T-helper 17 cell (primary cell): Measurements from ENCODE around the gene HS3ST6. TPM values are rescaled to one million over a fixed set of nuclear protein-coding genes. Genes with fewer than 3 reads are reported as not detected.
A peak's percentile ranks its signal among the peaks of the same experiment; 100 is the strongest.
"Not testable (repeated sequence)": the region's sequence is repeated elsewhere in the genome, so short reads cannot be mapped to it uniquely, and the experiment has no call there.

Source experiments
- ATAC-seq: fragments of 150-1000 bp; cut with Tn5 transposase; 2 replicates; pipeline ENCODE4 v1.10.0; 2021; ENCODE audit warnings: mild to moderate bottlenecking, moderate library complexity
- DNase-seq, 3 donors: peaks; one replicate each; pipeline versions ENCODE4 v3.0.0 to v3.0.0-alpha.2; 2020 to 2021
- H3K9me3 ChIP-seq: one replicate; pipeline ENCODE4 v1.7.0; 2013; ENCODE audit warnings: low read length, mild to moderate bottlenecking; ENCODE audit not compliant: control insufficient read depth, poor library complexity, severe bottlenecking
- H3K27ac Mint-ChIP-seq: one replicate; pipeline ENCODE4 v1.8.0; 2022; ENCODE audit warnings: mild to moderate bottlenecking, moderate library complexity, mixed read lengths
- H3K27me3 Mint-ChIP-seq: one replicate; pipeline ENCODE4 v1.8.0; 2022; ENCODE audit warnings: mixed read lengths
- H3K36me3 Mint-ChIP-seq: one replicate; pipeline ENCODE4 v1.8.0; 2022; ENCODE audit warnings: low read depth, mixed read lengths
- H3K4me1 Mint-ChIP-seq: one replicate; pipeline ENCODE4 v1.8.0; 2022; ENCODE audit warnings: mild to moderate bottlenecking, mixed read lengths
- H3K4me3 Mint-ChIP-seq: one replicate; pipeline ENCODE4 v1.8.0; 2022; ENCODE audit warnings: mild to moderate bottlenecking, moderate library complexity, mixed read lengths
- total RNA-seq, 4 donors: library from RNA in 2 of 4; stranded (reverse) in 2 of 4; gene quantifications; one replicate each; pipeline ENCODE4 v1.2.3 and lab custom pipeline; 2022 to 2026

HS3ST6 gene
- total RNA-seq, 2 donors from 2014 or later: not detected

GRCh38 chr16:1881172-1881571 lies 37.0 kb downstream of the HS3ST6 start:
- not testable (repeated sequence) for ATAC-seq
- H3K27me3 Mint-ChIP-seq: peaks cover 27% of the 10 kb centered on the region

DNA sequence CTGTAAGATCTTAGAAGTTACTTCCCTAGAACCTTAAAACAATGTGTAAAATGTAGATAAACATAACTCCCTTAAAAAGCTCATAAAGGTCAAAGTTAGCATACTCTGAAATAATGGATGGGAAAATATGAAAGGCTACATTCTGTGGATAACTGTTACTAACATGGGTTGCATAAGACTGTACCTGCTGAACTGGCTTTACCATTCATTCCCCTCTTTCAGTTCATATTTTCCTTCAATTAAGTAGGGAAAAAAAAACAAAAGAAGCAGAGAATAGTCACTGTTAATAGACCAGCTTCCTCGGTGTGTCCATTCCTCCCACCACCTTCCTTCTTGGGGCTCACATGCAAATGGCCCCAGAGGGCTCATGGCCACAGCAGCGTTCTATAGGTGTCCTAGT lies 38.7 kb downstream of the HS3ST6 start:
- no peak overlapping the region for H3K27ac Mint-ChIP-seq
- H3K36me3 Mint-ChIP-seq: peaks cover 2% of the 10 kb centered on the region
- no peaks in the 10 kb centered on the region for H3K4me1 Mint-ChIP-seq
- H3K4me3 Mint-ChIP-seq: no peak overlapping the region
- no peaks in the 10 kb centered on the region for H3K9me3 ChIP-seq
- H3K27me3 Mint-ChIP-seq: peaks cover 22% of the 10 kb centered on the region
- ATAC-seq: no peak
- DNase-seq: no peak

More at GRCh38 chr16:1881172-1881571, 37.0 kb downstream of the HS3ST6 start:
- H3K27ac Mint-ChIP-seq, H3K36me3 Mint-ChIP-seq, H3K4me3 Mint-ChIP-seq, DNase-seq, H3K4me1 Mint-ChIP-seq, H3K9me3 ChIP-seq: not testable (repeated sequence)

GRCh38 chr16:1878256-1878655 lies 40.0 kb downstream of the HS3ST6 start:
- Mint-ChIP-seq H3K36me3 (peaks cover 2% of the 10 kb centered on the region), H3K27me3 (peaks cover 22% of the 10 kb centered on the region), H3K27ac (no peak overlapping the region), H3K4me1 (no peaks in the 10 kb centered on the region), H3K4me3 (no peak overlapping the region)
- no peak for ATAC-seq
- DNase-seq: no peak
- H3K9me3 ChIP-seq: no peaks in the 10 kb centered on the region

DNA sequence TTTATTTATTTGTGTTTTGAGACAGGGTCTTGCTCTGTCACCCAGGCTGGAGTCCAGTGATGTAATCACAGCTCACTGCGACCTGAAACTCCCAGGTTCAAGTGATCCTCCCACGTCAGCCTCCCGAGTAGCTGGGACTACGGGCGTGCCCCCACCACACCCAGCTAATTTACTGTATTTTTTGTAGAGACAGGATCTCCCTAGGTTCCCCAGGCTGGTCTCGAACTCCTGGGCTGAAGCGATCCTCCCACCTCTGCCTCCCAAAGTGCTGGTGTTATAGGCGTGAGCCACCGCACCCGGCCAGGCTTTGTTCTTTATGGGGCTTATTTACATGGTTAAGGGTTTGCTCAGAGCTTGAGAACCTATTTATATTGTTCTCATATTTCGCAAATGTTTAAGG lies 40.4 kb downstream of the HS3ST6 start:
- no peak overlapping the region for H3K27ac Mint-ChIP-seq
- H3K36me3 Mint-ChIP-seq: peaks cover 2% of the 10 kb centered on the region
- H3K9me3 ChIP-seq: no peaks in the 10 kb centered on the region
- no peaks in the 10 kb centered on the region for H3K4me1 Mint-ChIP-seq
- peaks cover 22% of the 10 kb centered on the region for H3K27me3 Mint-ChIP-seq
- no peak for DNase-seq
- no peak for ATAC-seq
- no peak overlapping the region for H3K4me3 Mint-ChIP-seq

GRCh38 chr16:1877089-1877488 lies 41.1 kb downstream of the HS3ST6 start:
- H3K27me3 Mint-ChIP-seq: peaks cover 22% of the 10 kb centered on the region
- no peak overlapping the region for H3K27ac Mint-ChIP-seq
- no peak for ATAC-seq
- no peak overlapping the region for H3K4me3 Mint-ChIP-seq
- H3K36me3 Mint-ChIP-seq: peaks cover 2% of the 10 kb centered on the region
- DNase-seq: no peak
- no peaks in the 10 kb centered on the region for H3K4me1 Mint-ChIP-seq
- no peaks in the 10 kb centered on the region for H3K9me3 ChIP-seq

DNA sequence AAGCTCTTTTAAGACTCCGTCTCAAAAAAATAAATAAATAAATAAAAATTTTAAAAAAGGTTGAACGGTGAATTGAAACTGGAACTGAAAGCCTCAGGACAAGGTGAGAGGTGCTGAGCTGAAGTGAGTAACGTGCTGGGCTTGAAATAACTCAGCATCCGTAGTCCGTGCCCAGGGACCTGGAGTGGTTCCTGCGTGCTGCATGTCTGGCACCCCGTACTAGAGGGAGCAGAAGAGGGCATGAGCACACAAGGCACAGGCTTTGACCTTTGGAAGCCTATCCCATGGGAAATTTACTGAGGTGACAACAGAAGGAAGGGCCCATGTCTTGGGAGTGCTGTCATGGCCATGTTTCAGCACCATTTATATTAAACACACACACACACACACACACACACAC lies 41.7 kb downstream of the HS3ST6 start:
- ATAC-seq: no peak
- H3K4me3 Mint-ChIP-seq: no peak overlapping the region
- no peak for DNase-seq
- H3K27me3 Mint-ChIP-seq: peaks cover 22% of the 10 kb centered on the region
- H3K27ac Mint-ChIP-seq: no peak overlapping the region
- peaks cover 2% of the 10 kb centered on the region for H3K36me3 Mint-ChIP-seq
- H3K9me3 ChIP-seq: no peaks in the 10 kb centered on the region
- no peaks in the 10 kb centered on the region for H3K4me1 Mint-ChIP-seq

GRCh38 chr16:1876066-1876465 lies 42.1 kb downstream of the HS3ST6 start:
- DNase-seq, ATAC-seq, H3K4me1 Mint-ChIP-seq, H3K4me3 Mint-ChIP-seq, H3K27ac Mint-ChIP-seq, H3K9me3 ChIP-seq, H3K36me3 Mint-ChIP-seq: not testable (repeated sequence)
- H3K27me3 Mint-ChIP-seq: peaks cover 22% of the 10 kb centered on the region

DNA sequence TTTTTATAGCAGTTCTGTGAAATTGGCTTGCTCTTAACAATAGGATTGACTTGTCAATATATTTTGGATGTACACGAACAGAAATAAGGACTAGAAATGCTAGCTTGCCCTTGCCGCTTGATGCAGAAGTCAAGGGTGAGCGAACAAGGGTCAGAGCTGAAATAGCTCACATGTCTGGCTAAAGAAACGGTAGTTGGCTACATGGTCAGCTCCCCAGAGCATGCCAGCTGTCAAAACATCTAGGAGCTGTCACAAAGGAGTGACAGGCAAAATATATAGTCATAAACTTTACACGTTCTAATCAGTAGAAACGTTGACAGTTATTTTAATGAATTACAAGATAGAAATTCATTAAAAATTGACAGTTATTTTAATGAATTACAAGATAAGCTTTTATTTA lies 43.4 kb downstream of the HS3ST6 start:
- no peak overlapping the region for H3K27ac Mint-ChIP-seq
- H3K9me3 ChIP-seq: no peaks in the 10 kb centered on the region
- peaks cover 2% of the 10 kb centered on the region for H3K36me3 Mint-ChIP-seq
- no peaks in the 10 kb centered on the region for H3K4me1 Mint-ChIP-seq
- DNase-seq (no peak), ATAC-seq (no peak)
- peaks cover 32% of the 10 kb centered on the region for H3K27me3 Mint-ChIP-seq
- no peak overlapping the region for H3K4me3 Mint-ChIP-seq

DNA sequence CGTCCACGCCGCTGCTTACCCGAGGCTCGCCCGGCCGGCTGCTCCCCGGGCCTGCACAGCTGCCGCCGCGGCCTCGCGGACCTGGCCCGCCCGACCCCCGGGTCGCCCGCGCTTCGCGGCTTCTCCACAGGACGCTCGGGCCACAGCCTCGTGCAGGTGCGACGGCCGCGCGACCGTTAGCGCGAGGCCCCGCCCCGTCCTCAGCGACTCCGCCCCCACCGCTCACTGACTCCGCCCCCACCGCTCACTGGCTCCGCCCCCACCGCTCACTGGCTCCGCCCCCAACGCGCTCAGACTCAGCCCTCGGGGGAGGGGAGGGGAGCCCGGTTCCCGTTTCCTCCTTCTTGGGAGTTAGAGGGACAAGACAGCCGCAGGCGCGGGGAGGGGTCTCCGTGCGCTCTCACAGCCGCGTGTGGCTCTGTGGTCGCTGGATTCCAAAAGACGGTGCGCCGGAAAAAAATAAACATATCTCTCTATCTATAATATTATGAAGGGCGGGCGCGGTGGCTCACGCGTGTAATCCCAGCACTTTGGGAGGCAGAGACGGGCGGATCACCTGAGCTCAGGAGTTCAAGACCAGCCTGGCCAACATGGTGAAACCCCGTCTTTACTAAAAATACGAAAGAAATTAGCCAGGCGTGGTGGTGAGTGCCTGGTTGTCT lies 46.1 kb downstream of the HS3ST6 start, which contains the start of gene MEIOB:
Gene MEIOB, minus strand, starts transcription at position 191 of the 662 bp plus-strand sequence. CDS start 3,989 bp downstream, outside the sequence.
- no peak within 1 kb of the TSS for H3K27ac Mint-ChIP-seq
- peak; percentile 62 for ATAC-seq
- peak within 1 kb of the TSS; percentile 25 for H3K4me3 Mint-ChIP-seq
- H3K27me3 Mint-ChIP-seq: peaks cover 15% of the 10 kb centered on the region
- peak in 2 of 3 donors; percentile 13 to 29 for DNase-seq
- no peaks in the 10 kb centered on the region for H3K36me3 Mint-ChIP-seq
- H3K4me1 Mint-ChIP-seq: no peaks in the 10 kb centered on the region
- H3K9me3 ChIP-seq: no peaks in the 10 kb centered on the region

DNA sequence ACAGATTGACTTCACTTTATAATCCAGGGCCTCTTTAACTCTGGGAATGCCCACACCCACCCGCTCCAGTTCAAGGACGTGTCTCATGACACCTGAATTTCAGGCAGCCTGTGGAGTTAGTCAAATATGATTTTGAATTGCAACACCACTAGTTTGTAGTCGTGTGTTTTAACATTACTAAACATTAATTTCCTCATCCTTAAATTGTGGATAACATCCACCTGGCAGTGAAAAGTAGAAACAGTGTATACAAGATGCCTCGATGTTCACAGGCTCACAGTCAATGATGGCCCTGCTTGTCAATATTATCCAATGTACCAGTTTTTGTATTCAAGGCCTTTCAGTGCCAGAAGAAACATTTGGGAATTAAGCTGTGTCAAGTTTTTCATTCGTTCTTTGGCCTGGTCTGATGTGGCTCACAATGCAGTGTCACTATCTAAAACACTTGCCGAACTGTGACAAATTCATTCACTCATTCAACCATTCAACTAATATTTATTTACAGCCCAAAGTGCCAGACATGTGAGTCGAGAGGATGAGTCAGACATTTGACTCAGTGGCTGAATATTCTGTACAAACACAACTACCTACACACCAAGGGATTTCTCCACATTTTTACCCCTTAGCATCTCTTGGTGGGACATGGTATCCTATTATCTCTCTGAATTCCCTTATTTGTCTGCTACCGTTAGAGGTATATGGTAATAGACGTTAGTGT lies 47.7 kb downstream of the HS3ST6 start:
- no peak overlapping the region for H3K27ac Mint-ChIP-seq
- ATAC-seq (no peak), DNase-seq (no peak)
- H3K36me3 Mint-ChIP-seq: no peaks in the 10 kb centered on the region
- H3K4me3 Mint-ChIP-seq: peak overlapping the region; percentile 25
- H3K4me1 Mint-ChIP-seq: no peaks in the 10 kb centered on the region
- H3K27me3 Mint-ChIP-seq: peaks cover 11% of the 10 kb centered on the region
- H3K9me3 ChIP-seq: no peaks in the 10 kb centered on the region

GRCh38 chr16:1865902-1866690 lies 52.1 kb downstream of the HS3ST6 start:
- H3K36me3 Mint-ChIP-seq: no peaks in the 10 kb centered on the region
- no peak overlapping the region for H3K4me3 Mint-ChIP-seq
- H3K9me3 ChIP-seq: no peaks in the 10 kb centered on the region
- H3K4me1 Mint-ChIP-seq: no peaks in the 10 kb centered on the region
- DNase-seq (no peak), ATAC-seq (no peak)
- H3K27me3 Mint-ChIP-seq: peaks cover 17% of the 10 kb centered on the region
- no peak overlapping the region for H3K27ac Mint-ChIP-seq

- no peak overlapping the region for H3K4me3 Mint-ChIP-seq
These were observed 54.3 kb downstream of the HS3ST6 start for GRCh38 chr16:1863681-1864460.

More at GRCh38 chr16:1863681-1864460, 54.3 kb downstream of the HS3ST6 start:
- H3K9me3 ChIP-seq: no peaks in the 10 kb centered on the region
- Mint-ChIP-seq H3K27ac (no peak overlapping the region), H3K4me1 (peaks cover 2% of the 10 kb centered on the region), H3K36me3 (peaks cover 3% of the 10 kb centered on the region), H3K27me3 (peaks cover 24% of the 10 kb centered on the region)
- DNase-seq: no peak
- ATAC-seq: no peak
